NCI-H526 (cell line): ENCODE data around the gene VPS29.

ENCODE experiments used
- DNase-seq, 2 experiments: peaks; one replicate each; lab custom pipeline; 2025; lab: John Stamatoyannopoulos, UW

VPS29 gene

DNA sequence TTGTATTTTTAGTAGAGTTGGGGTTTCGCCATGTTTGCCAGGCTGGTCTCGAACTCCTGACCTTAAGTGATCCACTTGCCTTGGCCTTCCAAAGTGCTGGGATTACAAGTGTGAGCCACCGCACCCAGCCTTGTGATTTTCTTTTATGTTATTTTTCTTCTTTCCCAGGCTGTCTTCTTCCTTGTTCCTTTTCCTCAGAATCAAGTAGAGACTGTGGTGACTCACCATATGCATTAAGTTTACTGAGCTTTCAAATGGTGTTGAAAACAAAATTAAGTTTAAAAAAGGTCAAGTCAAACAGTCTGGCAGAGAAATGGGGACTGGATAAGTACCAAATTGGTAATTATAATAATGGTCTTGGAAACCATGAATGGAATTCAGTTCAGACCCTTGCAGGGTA lies 57.5 kb downstream of the VPS29 start:
- DNase-seq: no peak
